HG03565 (cell line): Measurements from ENCODE around the gene UBE2D2.
A peak's percentile ranks its signal among the peaks of the same experiment; 100 is the strongest.
"Not testable (repeated sequence)": the region's sequence is repeated elsewhere in the genome, so short reads cannot be mapped to it uniquely, and the experiment has no call there.

Experiments used
- ATAC-seq: cut with Tn5 transposase; IDR thresholded peaks from one replicate; pipeline ENCODE4 v1.9.1; 2021; ENCODE audit warnings: mild to moderate bottlenecking, moderate library complexity; ENCODE audit not compliant: unreplicated experiment

The UBE2D2 gene

DNA sequence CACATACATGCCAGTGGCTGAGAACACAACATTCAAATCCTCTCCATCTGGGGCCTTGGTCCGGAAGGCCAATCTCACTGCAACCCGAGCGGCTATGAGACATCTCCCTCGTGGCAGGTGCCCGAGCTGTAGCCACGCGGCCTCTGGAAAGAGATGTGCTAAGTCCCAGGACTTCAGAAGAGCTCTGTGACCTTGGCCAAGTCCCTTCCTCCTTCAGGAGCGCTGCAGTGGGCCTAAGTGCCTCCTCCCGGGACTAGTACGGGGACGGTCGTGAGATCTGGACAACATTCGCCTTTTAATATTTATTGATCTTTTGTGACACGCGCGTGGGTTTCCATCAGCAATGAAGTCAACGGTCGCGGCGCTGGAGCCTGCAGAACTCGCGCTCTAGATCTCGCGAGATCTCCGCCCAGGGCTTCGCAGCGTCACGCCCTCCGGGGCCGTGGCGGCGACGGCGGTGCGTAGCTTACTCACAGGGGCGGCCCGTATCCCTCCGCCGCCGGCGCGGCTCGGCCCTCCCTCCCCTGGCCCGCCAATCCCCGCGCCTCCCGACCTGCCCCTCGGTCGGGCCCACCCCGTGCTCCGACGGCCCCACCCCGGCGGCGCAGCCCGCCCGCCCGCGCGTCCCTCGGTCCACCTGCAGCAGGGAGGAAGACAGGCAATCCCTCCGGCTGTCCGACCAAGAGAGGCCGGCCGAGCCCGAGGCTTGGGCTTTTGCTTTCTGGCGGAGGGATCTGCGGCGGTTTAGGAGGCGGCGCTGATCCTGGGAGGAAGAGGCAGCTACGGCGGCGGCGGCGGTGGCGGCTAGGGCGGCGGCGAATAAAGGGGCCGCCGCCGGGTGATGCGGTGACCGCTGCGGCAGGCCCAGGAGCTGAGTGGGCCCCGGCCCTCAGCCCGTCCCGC lies at the start of gene UBE2D2:
Gene UBE2D2, plus strand, starts transcription at position 588 of the 903 bp plus-strand sequence. CDS start 453 bp downstream, outside the sequence.
- peak; percentile 67 for ATAC-seq

DNA sequence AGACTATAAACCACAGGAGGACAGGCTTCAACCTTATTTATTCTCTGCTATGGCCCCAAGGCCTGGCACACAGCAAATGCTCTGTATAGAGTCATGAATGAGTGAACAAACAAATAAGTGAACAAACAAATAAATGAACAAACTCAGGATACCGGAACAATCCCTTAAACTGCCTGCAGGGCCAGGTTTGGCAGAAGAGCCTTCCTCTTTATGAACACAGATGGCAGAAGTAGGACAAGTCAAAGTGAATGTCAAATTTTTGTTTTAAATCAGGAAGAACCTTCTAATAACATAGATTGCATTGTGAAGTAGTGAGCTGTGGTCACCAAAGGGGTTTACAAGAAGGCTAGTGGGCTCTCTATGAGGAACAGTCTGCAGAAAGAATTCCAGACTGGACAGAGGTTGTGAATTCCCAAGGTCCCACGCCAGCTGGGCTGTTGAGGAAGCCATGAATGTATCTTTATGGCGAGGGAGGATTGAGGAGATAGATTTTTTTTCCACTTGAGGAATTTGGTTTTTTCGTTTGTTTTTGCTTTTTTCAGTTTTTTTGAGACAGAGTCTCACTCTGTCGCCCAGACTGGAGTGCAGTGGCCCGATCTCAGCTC lies 48.3 kb upstream of the UBE2D2 start:
- ATAC-seq, result no peak

DNA sequence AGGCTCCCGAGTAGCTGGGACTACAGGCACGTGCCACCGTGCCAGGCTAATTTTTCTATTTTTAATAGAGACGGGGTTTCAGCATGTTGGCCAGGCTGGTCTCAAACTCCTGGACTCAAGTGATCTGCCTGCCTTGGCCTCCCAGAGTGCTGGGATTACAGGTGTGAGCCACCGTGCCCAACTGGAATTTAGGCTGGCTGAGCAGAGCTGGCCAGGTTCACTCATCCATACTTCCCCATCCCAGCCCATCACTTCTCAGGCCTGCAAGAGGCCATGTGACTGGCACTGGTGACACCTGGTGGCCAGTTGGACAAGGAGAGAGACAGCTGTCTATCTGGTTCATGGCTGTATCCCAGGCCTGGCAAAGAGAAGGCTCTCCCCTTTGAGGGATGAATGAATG lies 47.7 kb upstream of the UBE2D2 start:
- ATAC-seq, result not testable (repeated sequence)

DNA sequence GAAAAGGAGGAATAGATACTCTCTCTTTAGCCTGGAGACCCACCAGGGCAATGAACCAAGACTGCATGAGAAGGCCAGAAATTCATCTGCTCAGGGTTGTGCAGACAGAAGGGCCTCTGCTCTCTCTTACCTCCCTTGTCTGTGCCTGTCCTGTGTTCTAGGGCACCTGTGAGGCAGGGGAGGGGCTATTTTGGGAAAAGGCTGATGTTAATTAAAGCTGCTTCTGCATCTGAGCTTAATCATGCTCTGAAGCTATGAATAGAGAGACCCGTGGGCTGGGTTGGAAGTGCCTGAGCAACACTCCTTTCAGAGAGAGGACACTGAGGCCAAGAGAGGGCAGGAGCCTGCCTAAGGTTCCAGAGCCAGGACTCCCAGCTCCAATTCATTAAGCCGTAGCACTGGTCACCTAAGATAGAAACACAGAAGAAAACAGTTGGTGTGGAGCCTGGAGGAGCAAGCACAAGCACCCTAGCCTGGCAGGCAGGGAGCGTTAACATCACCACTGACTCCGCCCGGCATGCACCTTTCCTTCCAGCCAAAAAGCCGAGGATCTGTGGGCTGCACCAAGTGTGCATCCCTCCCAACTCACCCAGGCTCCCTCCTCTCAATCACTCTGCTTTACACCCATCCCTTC lies 47.2 kb upstream of the UBE2D2 start:
- ATAC-seq, result no peak

DNA sequence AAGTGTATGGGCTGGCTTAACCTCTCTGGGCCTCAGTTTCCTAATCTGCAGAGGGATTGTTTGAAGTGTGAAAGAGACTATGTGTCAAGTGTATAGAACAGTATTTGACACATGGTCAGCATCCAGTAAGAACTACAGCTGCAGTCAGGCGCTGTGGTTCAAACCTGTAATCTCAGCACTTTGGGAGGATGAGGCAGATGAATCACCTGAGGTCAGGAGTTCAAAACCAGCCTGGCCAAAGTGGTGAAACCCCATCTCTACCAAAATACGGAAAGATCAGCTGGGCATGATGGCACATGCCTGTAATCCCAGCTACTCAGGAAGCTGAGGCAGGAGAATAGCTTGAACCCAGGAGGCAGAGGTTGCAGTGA lies 46.7 kb upstream of the UBE2D2 start:
- ATAC-seq, result no peak

DNA sequence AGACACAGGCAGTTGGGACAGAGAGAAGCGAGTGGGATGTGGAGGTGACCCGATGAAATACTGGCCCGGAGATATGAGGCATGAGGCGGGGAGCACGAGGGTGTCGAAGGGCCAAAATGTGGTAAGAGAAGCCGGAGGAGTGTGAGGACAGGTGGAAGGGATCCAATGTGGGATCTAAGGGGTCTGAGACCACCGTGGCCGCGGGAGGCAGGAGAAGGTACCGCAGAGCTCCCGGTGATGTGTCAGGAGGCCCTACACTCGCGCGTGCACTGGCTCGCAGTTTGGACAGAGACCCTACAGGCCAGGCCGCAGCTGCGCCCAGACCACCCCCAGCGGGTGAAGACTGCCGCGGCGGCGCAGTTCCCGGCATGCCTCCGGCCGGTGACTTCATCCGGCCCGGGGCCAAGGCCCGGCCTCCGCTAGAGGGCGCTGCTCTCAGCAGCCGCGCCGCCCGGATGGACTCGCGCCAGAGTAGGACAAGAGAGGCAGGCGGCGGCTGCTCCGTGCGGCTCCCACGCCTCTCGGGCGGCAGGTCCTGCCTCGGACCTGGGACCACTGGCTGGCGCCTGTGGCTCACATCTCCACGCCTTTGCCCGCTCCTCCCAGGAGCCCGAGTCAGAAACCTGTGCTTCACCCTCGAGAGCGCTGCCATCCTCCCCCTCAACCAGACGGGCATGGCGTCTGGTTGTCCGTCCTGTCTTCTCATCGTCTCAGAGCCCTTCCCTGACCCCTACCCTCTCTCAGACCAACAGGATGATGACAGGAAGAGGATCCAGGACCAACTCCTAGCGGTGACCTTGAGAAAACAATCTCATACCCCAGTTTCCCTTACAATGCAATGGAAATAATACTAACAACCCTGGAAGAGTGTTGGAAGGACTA lies 43.2 kb upstream of the UBE2D2 start:
- ATAC-seq, result peak; percentile 86

DNA sequence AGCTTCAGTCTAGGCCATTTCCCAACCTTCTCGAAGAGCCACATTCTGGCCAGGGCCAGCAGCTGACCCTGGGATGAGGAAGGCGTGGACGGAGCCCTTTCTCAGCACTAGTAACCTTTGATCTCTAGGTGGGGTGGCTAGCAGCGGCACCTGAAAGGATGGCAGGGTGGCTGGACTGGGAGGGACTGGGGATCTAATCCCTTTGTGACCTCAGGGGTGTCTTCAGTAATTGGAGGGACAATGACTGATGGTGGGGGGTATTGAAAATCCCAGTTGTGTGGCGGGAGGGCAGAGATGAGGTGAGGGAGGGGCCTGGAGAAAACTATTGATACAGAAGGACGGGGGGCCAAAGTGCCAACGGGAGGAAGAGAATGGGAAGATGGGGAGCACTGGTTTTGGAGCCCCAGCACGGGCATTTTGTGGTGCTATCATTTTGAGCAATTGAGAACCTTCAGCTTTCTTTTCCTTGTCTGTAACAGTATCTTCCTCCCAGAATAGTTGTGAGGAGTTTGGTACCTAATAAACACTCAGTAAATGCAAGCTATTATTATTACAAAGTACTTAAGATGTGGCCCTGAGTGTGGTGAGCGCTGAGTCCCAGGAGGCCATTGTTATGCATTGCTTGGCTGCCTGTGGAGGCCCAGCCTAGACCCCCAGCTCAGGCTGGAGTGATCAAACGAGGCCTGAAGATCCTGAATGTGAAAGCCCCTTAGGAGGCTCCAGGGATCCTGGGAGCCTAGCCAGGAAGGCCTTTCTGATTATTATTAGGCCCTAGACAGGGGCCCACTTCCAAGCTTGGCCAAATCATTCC lies 37.3 kb upstream of the UBE2D2 start:
- no peak for ATAC-seq

DNA sequence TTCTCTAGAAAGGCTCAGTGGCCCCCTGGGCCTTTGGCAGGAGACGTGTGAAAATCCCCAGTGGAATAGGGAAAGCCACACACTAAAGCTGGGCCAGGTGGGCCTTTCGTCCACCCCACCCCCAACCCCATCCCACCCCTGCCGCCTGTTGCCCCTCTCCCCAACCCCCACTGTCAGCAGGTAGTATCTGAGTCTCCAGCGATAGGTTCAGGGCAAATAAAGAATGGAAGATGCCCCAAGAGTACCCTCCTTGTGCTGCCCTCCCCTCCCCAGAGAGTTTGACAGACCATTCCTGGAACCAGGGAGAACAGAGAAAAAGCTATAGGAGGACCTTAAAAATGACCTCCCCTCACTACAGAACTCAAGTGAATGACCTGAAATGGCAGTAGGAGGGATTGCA lies 36.7 kb upstream of the UBE2D2 start:
- no peak for ATAC-seq

DNA sequence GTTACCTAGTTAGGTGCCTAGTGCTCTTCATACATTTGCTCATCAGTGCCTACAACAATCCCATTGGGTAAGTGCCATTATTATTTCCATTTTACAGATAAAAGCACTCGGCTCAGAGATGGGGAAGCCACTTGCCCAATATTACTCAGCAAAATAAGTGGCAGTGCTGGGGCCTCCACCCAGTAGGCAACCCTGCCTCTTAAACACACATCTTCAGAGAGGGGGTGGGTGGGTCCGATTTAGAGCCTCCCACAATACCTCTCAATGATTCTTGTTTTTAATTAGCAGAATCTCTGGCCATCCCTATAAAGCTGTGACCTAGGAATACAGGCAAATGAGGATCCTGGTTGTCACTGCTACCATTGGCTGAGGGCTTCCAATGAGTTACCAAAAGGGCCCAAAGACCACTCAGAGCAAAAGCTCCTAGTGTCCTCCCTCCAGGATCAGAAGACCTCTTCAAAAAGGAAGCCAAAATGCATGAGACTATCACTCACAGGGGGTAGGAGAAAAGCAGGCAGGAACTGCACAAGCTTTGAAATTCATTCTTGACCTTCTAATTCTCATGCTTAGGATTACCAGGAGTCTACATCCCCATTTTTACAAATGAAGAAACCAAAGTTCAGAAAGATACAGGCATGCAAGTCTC lies 36.1 kb upstream of the UBE2D2 start:
- ATAC-seq, result no peak

DNA sequence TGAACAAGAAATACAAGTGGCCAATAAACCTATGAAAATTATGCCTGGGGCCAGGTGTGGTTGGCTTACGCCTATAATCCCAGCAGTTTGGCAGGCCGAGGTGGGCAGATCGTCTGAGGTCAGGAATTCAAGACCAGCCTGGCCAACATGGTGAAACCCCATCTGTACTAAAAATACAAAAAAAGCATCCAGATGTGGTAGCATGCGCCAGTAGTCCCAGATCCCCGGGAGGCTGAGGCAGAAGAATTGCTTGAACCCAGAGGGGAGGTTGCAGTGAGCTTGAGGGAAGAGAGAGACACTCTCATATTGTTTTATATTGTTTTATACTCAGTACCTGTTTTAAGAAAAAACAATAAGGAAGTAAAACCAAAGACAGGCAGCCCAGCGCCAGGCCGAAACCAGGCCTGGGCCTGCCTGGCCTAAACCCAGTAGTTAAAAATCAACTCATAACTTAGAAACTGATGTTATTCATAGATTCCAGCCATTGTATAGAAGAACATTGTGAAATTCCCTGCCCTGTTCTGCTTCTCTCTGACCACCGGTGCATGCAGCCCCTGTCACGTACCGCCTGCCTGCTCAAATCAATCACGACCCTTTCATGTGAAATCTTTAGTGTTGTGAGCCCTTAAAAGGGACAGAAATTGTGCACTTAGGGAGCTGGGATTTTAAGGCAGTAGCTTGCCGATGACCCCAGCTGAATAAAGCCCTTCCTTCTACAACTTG lies 35.4 kb upstream of the UBE2D2 start:
- ATAC-seq, result not testable (repeated sequence)

DNA sequence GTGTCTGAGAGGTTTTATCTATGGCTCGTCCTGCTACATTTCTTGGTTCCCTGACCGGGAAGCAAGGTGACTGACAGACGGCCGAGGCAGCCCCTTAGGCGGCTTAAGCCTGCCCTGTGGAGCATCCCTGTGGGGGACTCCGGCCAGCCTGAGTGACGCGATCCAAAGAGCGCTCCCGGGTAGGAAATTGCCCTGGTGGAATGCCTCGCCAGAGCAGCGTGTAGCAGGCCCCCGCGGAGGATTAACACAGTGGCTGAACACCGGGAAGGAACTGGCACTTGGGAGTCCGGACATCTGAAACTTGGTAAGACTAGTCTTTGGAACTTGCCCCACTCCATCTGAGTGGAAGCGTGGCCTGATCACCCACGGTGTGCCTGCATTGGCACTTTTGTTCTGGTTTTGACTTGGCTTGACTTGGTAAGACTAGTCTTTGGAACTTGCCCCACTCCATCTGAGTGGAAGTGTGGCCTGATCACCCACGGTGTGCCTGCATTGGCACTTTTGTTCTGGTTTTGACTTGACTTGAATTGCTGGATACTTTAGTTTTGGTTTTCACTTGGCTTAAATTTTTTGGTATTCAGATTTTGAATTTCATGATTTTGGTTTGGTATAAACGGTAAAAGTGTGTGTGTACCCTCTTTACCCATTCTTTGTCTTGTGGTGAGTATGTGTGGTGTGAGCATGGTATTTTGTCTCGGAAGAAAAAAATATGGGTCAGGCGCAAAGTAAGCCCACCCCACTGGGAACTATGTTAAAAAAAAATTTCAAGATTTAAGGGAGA lies 34.6 kb upstream of the UBE2D2 start:
- not testable (repeated sequence) for ATAC-seq

DNA sequence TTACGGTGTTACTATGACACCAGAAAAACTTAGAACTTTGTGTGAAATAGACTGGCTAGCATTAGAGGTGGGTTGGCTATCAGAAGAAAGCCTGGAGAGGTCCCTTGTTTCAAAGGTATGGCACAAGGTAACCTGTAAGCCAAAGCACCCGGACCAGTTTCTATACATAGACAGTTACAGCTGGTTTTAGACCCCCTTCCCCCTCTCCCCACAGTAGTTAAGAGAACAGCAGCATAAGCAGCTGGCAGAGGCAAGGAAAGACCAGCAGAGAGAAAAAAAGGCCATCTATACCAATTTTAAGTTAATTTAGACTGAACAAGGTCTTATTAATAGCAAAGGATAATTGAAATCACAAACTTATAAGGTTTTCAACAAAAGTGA lies 34.1 kb upstream of the UBE2D2 start:
- not testable (repeated sequence) for ATAC-seq

DNA sequence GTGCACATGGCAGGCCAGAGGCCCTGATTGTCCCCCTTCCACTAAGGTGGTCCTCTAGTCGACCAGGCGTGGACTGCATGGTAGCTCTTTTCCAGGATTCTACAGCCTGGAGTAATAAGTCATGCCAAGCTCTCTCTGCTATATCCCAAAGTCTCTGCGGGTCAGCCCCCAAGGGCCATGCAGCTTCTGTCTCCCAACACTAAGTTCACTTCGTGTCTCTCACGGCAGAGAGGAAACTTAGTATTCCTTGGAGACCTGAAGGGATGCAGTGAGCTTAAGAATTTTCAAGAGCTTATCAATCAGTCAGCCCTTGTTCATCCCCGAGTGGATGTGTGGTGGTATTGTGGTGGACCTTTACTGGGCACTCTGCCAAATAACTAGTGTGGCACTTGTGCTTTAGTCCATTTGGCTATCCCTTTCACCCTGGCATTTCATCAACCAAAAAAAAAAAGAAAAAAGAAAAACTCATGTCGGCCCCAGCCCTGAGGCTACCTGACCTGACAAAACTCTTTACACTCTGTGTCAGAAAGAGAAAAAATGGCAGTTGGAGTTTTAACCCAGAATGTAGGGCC lies 33.2 kb upstream of the UBE2D2 start:
- ATAC-seq, result not testable (repeated sequence)

DNA sequence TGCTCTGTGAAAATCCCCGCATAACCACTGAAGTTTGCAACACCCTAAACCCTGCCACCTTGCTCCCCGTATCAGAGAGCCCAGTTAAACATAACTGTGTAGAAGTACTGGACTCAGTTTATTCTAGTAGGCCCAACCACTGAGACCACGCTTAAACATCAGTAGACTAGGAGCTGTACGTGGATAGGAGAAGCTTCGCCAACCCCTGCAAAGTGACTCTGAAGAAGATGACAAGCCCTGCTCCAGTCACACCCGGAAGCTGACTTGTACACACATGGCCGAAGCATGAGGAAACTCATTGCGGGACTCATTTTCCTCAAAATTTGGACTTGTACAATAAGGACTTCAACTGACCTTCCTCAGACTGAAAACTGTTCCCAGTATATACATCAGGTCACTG lies 32.4 kb upstream of the UBE2D2 start:
- not testable (repeated sequence) for ATAC-seq

DNA sequence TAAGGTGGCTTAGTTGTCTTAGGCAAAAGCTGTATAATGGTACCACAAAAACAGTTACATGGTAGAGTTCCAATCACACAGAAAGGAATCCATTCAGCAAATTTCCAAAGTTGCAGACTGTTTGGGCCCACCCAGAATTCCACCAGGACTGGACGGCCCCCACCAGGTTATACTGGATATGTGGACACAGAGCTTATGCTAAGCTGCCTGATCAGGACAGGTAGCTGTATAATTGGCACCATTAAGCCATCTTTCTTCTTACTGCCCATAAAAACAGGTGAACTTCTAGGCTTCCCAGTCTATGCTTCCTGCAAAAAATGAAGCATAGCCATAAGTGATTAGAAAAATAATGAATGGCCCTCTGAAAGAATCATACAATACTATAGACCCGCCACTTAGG lies 31.1 kb upstream of the UBE2D2 start:
- ATAC-seq, result not testable (repeated sequence)

DNA sequence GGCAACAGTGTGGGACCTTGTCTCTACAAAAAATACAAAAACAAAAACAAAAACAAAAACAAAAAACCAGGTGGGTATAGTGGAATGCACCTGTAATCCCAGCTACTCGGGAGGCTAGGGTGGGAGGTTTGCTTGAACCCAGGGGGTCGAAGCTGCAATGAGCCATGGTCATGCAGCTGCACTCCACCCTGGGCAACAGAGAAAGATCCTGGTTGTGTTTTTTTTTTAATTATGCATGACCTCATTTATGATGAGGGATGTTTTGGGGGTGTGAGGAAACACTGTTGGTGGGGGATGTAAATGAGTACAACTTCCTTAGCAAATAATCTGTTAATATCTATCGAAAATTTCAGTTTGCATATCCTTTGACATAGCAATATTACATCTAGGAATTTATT lies 29.4 kb upstream of the UBE2D2 start:
- ATAC-seq, result no peak

DNA sequence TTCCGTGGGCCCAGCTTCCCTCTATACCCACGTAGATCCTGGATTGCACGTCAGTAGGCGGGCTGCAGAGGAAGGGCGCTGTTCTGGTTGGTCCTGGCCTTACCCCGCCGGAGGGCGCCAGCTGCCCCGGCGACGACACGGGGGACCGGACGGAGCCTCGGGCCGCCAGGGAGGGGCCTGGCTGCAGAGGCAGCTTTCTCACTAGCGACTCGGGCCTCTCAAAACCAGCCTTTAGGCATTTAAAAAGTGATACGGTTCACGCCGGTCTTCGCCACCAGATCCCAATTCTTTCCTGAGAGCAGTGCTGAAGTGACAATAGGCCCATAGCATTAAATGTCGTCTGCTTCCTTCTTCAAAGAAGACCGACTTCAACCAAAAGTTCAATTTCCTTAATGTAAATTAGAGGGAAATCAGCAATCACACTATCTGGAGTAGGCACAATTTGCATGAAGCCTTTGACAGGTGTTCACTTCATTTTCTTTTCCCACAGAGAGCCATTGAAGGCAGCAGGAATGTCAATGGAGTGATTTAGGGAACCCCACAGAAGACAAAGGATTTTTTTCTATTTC lies 17.6 kb upstream of the UBE2D2 start:
- peak; percentile 86 for ATAC-seq
